ENCODE data around the gene UFSP1.

DNA sequence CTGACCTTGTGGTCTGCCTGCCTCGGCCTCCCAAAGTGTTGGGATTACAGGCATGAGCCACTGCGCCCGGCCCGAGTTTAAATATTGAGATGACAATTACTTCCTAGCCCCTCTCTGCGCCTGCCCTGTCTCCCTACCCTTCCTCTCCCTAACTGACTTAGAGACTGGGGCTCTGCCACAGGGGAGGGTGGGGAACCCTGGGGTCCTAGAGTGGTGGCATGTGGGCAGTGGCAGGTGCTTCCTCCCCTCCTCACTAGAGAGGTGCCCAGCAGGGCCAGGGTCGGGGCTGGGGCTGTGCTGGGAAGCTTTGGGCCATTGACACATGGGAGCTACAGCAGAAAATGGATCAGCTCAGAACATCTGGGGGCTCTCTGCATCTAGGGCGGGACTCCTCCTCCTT, 13.1 kb upstream of the UFSP1 start:
- TF ChIP-seq, protein P1, sequence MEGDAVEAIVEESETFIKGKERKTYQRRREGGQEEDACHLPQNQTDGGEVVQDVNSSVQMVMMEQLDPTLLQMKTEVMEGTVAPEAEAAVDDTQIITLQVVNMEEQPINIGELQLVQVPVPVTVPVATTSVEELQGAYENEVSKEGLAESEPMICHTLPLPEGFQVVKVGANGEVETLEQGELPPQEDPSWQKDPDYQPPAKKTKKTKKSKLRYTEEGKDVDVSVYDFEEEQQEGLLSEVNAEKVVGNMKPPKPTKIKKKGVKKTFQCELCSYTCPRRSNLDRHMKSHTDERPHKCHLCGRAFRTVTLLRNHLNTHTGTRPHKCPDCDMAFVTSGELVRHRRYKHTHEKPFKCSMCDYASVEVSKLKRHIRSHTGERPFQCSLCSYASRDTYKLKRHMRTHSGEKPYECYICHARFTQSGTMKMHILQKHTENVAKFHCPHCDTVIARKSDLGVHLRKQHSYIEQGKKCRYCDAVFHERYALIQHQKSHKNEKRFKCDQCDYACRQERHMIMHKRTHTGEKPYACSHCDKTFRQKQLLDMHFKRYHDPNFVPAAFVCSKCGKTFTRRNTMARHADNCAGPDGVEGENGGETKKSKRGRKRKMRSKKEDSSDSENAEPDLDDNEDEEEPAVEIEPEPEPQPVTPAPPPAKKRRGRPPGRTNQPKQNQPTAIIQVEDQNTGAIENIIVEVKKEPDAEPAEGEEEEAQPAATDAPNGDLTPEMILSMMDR (IDR thresholded peaks at IDR 0.05) = no peak
- TF ChIP-seq POLR2A (IDR thresholded peaks at IDR 0.05) = no peak
